Activated CD4-positive, CD25-positive, alpha-beta regulatory T cell treated with anti-CD3 and anti-CD28 coated beads, Interleukin-2, amount 50 U/mL, for 24 hours (primary cell): ENCODE data around the gene WDFY4.

Experiments
- ATAC-seq, 2 donors: fragments of 150-1000 bp; cut with Tn5 transposase; one replicate each; pipeline ENCODE4 v1.10.0; 2021; ENCODE audit warnings: mild to moderate bottlenecking in 1 of 2, moderate library complexity in 1 of 2

Gene WDFY4

GRCh38 chr10:48714088-48714487 lies 29.4 kb downstream of the WDFY4 start:
- no peak for ATAC-seq

DNA sequence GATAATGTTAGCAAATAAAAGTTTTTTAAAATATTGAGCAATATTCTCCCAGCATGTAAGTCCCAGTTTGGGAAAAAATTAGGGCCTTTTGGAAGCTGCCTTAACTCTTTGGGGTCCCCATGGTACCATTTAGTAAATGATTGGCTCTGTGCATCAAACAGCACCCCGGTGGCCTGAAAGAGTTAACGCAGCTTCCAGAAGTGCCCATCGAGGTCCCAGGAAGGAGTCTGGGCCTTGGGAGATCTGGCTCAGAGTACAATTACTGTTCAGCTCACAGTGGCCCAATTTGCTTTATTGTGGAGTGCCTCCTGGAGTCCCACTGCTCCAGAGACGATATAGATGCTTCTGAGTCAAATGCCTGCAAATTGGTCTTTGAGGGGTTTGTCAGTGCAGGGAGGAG lies 31.7 kb downstream of the WDFY4 start:
- ATAC-seq, result no peak

DNA sequence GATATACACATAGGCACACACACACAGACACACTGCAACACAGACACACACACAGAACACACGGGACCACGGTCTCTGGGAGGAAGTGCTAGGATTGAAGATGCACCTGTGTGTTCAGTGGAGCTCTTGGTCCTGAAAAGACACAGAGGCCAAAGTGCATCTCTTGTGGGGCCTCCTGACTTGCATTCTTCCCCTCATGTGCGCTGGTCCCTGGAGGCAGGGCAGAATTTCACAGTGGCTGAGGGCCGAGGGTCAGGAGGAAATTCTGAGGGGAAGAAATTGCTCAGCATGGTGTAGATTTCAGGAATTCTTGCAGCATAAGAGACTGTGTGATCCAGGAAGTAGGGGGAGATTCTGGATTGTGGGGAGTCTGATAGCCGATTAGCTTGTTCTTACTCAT lies 35.9 kb downstream of the WDFY4 start:
- ATAC-seq, result no peak

GRCh38 chr10:48722153-48723145 lies 37.8 kb downstream of the WDFY4 start:
- ATAC-seq, result no peak

DNA sequence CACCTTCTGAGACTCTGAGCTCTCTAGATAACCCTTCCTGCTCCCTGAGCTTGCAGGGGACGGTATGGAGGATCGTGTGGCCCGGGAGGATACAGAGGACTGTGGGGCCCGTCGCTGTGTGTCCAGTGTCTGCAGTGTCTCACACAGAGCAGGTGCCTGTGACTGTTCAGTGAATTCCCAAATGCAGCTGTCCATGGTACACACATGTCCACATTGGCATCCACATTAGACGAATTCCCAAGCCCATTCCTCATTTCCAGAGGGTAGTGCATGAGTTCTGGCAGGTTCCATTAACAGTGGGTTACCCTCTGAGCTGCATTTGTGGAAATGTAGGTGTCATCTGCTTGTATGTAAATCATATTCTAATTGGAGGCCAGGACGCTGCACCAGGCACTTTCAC lies 39.5 kb downstream of the WDFY4 start:
- ATAC-seq, result no peak

- no peak for ATAC-seq
These were observed 41.0 kb downstream of the WDFY4 start for GRCh38 chr10:48725708-48726107.

GRCh38 chr10:48727866-48728265 lies 43.2 kb downstream of the WDFY4 start:
- ATAC-seq, result no peak

DNA sequence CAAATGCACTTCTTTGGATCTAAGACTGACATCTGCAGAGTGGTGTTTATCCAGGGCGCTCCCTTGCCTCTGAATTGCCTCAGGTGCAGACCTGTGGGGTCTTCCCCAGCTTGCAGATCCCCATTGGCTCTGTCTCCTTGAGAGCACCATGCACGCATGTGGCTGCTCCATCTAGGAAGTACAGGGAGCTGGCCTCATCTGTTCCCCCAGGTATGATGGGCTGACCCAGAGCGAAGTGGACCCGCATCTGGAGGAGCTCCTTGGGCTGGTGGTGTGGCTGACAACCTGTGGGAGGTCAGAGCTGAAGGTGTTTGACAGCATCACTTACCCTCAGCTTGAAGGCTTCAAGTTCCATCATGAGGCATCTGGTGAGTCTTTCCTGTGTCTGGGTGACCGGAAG lies 44.5 kb downstream of the WDFY4 start:
- no peak for ATAC-seq

- ATAC-seq, result no peak
These were observed 45.3 kb downstream of the WDFY4 start for GRCh38 chr10:48729941-48730457.

DNA sequence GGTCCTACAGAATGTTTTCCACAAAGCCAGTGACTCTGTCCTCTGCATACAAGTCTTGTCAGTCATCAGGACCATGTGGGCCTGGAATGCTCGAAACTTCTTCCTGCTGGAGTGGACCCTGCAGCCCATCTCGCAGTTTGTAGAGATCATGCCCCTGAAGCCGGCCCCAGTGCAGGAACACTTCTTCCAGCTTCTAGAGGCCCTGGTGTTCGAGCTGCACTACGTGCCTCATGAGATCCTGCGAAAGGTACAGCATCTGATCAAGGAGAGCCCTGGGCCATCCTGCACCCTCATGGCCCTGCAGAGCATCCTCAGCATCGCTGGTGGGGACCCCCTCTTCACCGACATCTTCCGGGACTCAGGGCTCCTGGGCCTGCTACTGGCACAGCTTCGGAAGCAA lies 46.5 kb downstream of the WDFY4 start:
- no peak for ATAC-seq

DNA sequence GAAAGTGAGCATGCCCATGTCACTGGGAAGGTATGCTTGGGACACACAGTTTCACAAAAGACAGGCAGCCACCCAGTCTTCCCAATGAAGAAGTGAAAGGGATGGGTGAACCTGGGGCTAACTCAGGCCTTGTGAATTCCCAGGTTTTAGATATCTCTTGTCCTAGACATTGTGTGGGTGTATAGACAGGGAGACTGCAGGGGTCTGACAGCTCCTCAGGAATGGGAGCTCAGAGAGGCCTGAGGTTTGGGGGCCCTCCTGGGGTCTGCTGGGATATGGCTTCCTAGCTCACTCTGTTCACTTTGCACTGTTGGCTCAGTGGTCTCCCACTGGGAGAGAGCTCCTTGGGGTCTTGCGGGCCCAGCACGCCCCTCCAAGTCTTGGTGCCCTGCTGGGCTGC lies 47.0 kb downstream of the WDFY4 start:
- ATAC-seq, result no peak

- ATAC-seq, result no peak
These were observed 48.7 kb downstream of the WDFY4 start for GRCh38 chr10:48733329-48733728.

GRCh38 chr10:48735836-48736390 lies 51.2 kb downstream of the WDFY4 start:
- ATAC-seq, result no peak

GRCh38 chr10:48736596-48736995 lies 51.9 kb downstream of the WDFY4 start:
- ATAC-seq, result no peak

- ATAC-seq, result no peak
These were observed 53.2 kb downstream of the WDFY4 start for GRCh38 chr10:48737886-48738285.

DNA sequence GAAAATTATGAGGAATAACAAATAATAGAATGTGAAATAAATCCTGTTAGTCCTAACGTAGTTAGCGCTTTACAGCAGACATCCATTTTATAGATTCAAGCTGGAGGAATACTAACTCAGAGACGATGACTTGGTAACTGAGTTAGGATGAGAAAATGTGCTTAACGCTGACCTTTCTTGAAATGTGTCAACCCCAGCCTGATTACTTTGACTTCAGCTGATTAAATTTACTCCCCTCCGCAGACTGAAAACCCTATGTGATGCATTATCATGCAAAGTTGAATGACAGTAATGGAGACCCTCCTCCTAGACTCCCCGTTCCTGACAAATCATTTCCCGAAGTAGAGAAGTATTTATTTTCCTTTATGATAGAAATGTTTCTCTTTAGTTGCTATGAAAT lies 54.5 kb downstream of the WDFY4 start:
- no peak for ATAC-seq

- no peak for ATAC-seq
These were observed 55.5 kb downstream of the WDFY4 start for GRCh38 chr10:48740015-48740707.

- ATAC-seq, result no peak
These were observed 56.3 kb downstream of the WDFY4 start for GRCh38 chr10:48740988-48741387.

GRCh38 chr10:48742891-48743860 lies 58.5 kb downstream of the WDFY4 start:
- peak; percentile 17 to 41 for ATAC-seq

DNA sequence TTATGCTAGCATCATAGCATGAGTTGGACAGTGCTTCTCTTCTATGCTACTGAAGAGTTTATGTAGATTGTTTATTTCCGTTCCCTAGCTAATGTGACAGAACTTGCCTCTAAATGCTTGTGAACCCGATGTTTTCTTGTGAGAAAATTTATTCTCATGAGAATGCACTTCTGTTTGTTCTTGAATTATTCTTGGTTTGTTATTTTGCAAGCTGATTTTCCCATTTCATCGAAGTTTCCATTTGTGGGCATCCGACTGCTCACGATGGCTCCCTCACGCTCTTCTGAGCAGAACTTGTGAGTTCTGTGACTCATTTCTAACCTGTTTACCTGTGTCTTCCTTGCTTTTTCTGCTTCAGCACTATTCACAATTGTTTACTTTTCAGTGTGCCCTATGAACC lies 59.9 kb downstream of the WDFY4 start:
- ATAC-seq, result no peak

- ATAC-seq, result no peak
These were observed 61.1 kb downstream of the WDFY4 start for GRCh38 chr10:48745662-48746245.

GRCh38 chr10:48748573-48748972 lies 63.9 kb downstream of the WDFY4 start:
- ATAC-seq, result peak in 1 of 2 donors; percentile 41
